ENCODE measurements around the gene SLC34A1.
"Not testable (repeated sequence)": the region's sequence is repeated elsewhere in the genome, so short reads cannot be mapped to it uniquely, and the experiment has no call there.

SLC34A1 gene

GRCh38 chr5:177384134-177384533 lies at the start of gene SLC34A1:
SLC34A1 (plus strand) TSS chr5:177384434; CDS start chr5:177385742, 1,308 bp downstream.
- peaks cover 3% of the 10 kb centered on the region for H3K27me3 ChIP-seq (ENCODE audit: control insufficient read depth, insufficient read depth, low read length)
- no peaks in the 10 kb centered on the region for H3K4me1 ChIP-seq (ENCODE audit: control insufficient read depth, insufficient read depth, low read length)
- no peaks in the 10 kb centered on the region for H3K9me3 ChIP-seq (ENCODE audit: control insufficient read depth, insufficient read depth, low read length)
- no peak within 1 kb of the TSS for H3K4me3 ChIP-seq (ENCODE audit: low read depth, low read length)
- H3K36me3 ChIP-seq (ENCODE audit: control insufficient read depth, insufficient read depth, low read length) = no peaks in the 10 kb centered on the region
- no peak within 1 kb of the TSS for H3K9ac ChIP-seq (ENCODE audit: low read depth, low read length)

- no peak overlapping the region for H3K9ac ChIP-seq (ENCODE audit: low read depth, low read length)
- H3K4me1 ChIP-seq (ENCODE audit: control insufficient read depth, insufficient read depth, low read length) = no peaks in the 10 kb centered on the region
- no peaks in the 10 kb centered on the region for H3K9me3 ChIP-seq (ENCODE audit: control insufficient read depth, insufficient read depth, low read length)
- H3K4me3 ChIP-seq (ENCODE audit: low read depth, low read length) = no peak overlapping the region
- no peaks in the 10 kb centered on the region for H3K27me3 ChIP-seq (ENCODE audit: control insufficient read depth, insufficient read depth, low read length)
- H3K36me3 ChIP-seq (ENCODE audit: control insufficient read depth, insufficient read depth, low read length) = peaks cover 57% of the 10 kb centered on the region
Measured at GRCh38 chr5:177334781-177335700, 49.2 kb upstream of the SLC34A1 start.

GRCh38 chr5:177335701-177336065 lies 48.6 kb upstream of the SLC34A1 start:
- H3K9ac ChIP-seq (ENCODE audit: low read depth, low read length) = no peak overlapping the region
- no peak overlapping the region for H3K4me3 ChIP-seq (ENCODE audit: low read depth, low read length)
- peaks cover 57% of the 10 kb centered on the region for H3K36me3 ChIP-seq (ENCODE audit: control insufficient read depth, insufficient read depth, low read length)

GRCh38 chr5:177336112-177336511 lies 48.1 kb upstream of the SLC34A1 start:
- no peak overlapping the region for H3K9ac ChIP-seq (ENCODE audit: low read depth, low read length)
- H3K9me3 ChIP-seq (ENCODE audit: control insufficient read depth, insufficient read depth, low read length) = no peaks in the 10 kb centered on the region
- peaks cover 56% of the 10 kb centered on the region for H3K36me3 ChIP-seq (ENCODE audit: control insufficient read depth, insufficient read depth, low read length)

More at GRCh38 chr5:177335701-177336065, 48.6 kb upstream of the SLC34A1 start:
- H3K9me3 ChIP-seq (ENCODE audit: control insufficient read depth, insufficient read depth, low read length) = no peaks in the 10 kb centered on the region
- H3K4me1 ChIP-seq (ENCODE audit: control insufficient read depth, insufficient read depth, low read length) = no peaks in the 10 kb centered on the region
- no peaks in the 10 kb centered on the region for H3K27me3 ChIP-seq (ENCODE audit: control insufficient read depth, insufficient read depth, low read length)

GRCh38 chr5:177336603-177337494 lies 47.4 kb upstream of the SLC34A1 start:
- Histone ChIP-seq H3K4me3 (ENCODE audit: low read depth, low read length) (no peak overlapping the region), H3K27me3 (ENCODE audit: control insufficient read depth, insufficient read depth, low read length) (no peaks in the 10 kb centered on the region), H3K9me3 (ENCODE audit: control insufficient read depth, insufficient read depth, low read length) (no peaks in the 10 kb centered on the region), H3K9ac (ENCODE audit: low read depth, low read length) (no peak overlapping the region), H3K36me3 (ENCODE audit: control insufficient read depth, insufficient read depth, low read length) (peaks cover 49% of the 10 kb centered on the region), H3K4me1 (ENCODE audit: control insufficient read depth, insufficient read depth, low read length) (no peaks in the 10 kb centered on the region)

More at GRCh38 chr5:177336112-177336511, 48.1 kb upstream of the SLC34A1 start:
- Histone ChIP-seq H3K27me3 (ENCODE audit: control insufficient read depth, insufficient read depth, low read length) (no peaks in the 10 kb centered on the region), H3K4me1 (ENCODE audit: control insufficient read depth, insufficient read depth, low read length) (no peaks in the 10 kb centered on the region), H3K4me3 (ENCODE audit: low read depth, low read length) (no peak overlapping the region)

- Histone ChIP-seq H3K9me3 (ENCODE audit: control insufficient read depth, insufficient read depth, low read length) (no peaks in the 10 kb centered on the region), H3K4me1 (ENCODE audit: control insufficient read depth, insufficient read depth, low read length) (no peaks in the 10 kb centered on the region), H3K4me3 (ENCODE audit: low read depth, low read length) (no peak overlapping the region), H3K27me3 (ENCODE audit: control insufficient read depth, insufficient read depth, low read length) (no peaks in the 10 kb centered on the region), H3K9ac (ENCODE audit: low read depth, low read length) (no peak overlapping the region), H3K36me3 (ENCODE audit: control insufficient read depth, insufficient read depth, low read length) (peaks cover 37% of the 10 kb centered on the region)
Measured at GRCh38 chr5:177338251-177339106, 45.8 kb upstream of the SLC34A1 start.

- Histone ChIP-seq H3K36me3 (ENCODE audit: control insufficient read depth, insufficient read depth, low read length) (peaks cover 30% of the 10 kb centered on the region), H3K4me3 (ENCODE audit: low read depth, low read length) (no peak overlapping the region), H3K9ac (ENCODE audit: low read depth, low read length) (no peak overlapping the region), H3K4me1 (ENCODE audit: control insufficient read depth, insufficient read depth, low read length) (no peaks in the 10 kb centered on the region), H3K27me3 (ENCODE audit: control insufficient read depth, insufficient read depth, low read length) (no peaks in the 10 kb centered on the region), H3K9me3 (ENCODE audit: control insufficient read depth, insufficient read depth, low read length) (no peaks in the 10 kb centered on the region)
Measured at GRCh38 chr5:177339107-177339638, 45.1 kb upstream of the SLC34A1 start.

GRCh38 chr5:177343000-177343399 lies 41.2 kb upstream of the SLC34A1 start:
- not testable (repeated sequence) for H3K9ac ChIP-seq (ENCODE audit: low read depth, low read length); H3K9me3 ChIP-seq (ENCODE audit: control insufficient read depth, insufficient read depth, low read length); H3K4me1 ChIP-seq (ENCODE audit: control insufficient read depth, insufficient read depth, low read length); H3K27me3 ChIP-seq (ENCODE audit: control insufficient read depth, insufficient read depth, low read length); H3K36me3 ChIP-seq (ENCODE audit: control insufficient read depth, insufficient read depth, low read length); H3K4me3 ChIP-seq (ENCODE audit: low read depth, low read length)

GRCh38 chr5:177343777-177344176 lies 40.5 kb upstream of the SLC34A1 start:
- H3K27me3 ChIP-seq (ENCODE audit: control insufficient read depth, insufficient read depth, low read length) = no peaks in the 10 kb centered on the region
- H3K9ac ChIP-seq (ENCODE audit: low read depth, low read length) = no peak overlapping the region
- no peaks in the 10 kb centered on the region for H3K9me3 ChIP-seq (ENCODE audit: control insufficient read depth, insufficient read depth, low read length)
- H3K4me3 ChIP-seq (ENCODE audit: low read depth, low read length) = no peak overlapping the region
- H3K4me1 ChIP-seq (ENCODE audit: control insufficient read depth, insufficient read depth, low read length) = no peaks in the 10 kb centered on the region
- H3K36me3 ChIP-seq (ENCODE audit: control insufficient read depth, insufficient read depth, low read length) = peaks cover 2% of the 10 kb centered on the region

- Histone ChIP-seq H3K27me3 (ENCODE audit: control insufficient read depth, insufficient read depth, low read length) (no peaks in the 10 kb centered on the region), H3K4me3 (ENCODE audit: low read depth, low read length) (no peak overlapping the region), H3K9me3 (ENCODE audit: control insufficient read depth, insufficient read depth, low read length) (no peaks in the 10 kb centered on the region), H3K9ac (ENCODE audit: low read depth, low read length) (no peak overlapping the region), H3K36me3 (ENCODE audit: control insufficient read depth, insufficient read depth, low read length) (peaks cover 2% of the 10 kb centered on the region), H3K4me1 (ENCODE audit: control insufficient read depth, insufficient read depth, low read length) (no peaks in the 10 kb centered on the region)
Measured at GRCh38 chr5:177344891-177345290, 39.3 kb upstream of the SLC34A1 start.

- H3K27me3 ChIP-seq (ENCODE audit: control insufficient read depth, insufficient read depth, low read length) = no peaks in the 10 kb centered on the region
- peaks cover 2% of the 10 kb centered on the region for H3K36me3 ChIP-seq (ENCODE audit: control insufficient read depth, insufficient read depth, low read length)
- no peak overlapping the region for H3K9ac ChIP-seq (ENCODE audit: low read depth, low read length)
Measured at GRCh38 chr5:177346820-177347219, 37.4 kb upstream of the SLC34A1 start.

More at GRCh38 chr5:177346820-177347219, 37.4 kb upstream of the SLC34A1 start:
- Histone ChIP-seq H3K4me3 (ENCODE audit: low read depth, low read length) (no peak overlapping the region), H3K4me1 (ENCODE audit: control insufficient read depth, insufficient read depth, low read length) (peaks cover 5% of the 10 kb centered on the region), H3K9me3 (ENCODE audit: control insufficient read depth, insufficient read depth, low read length) (no peaks in the 10 kb centered on the region)

Measured in iPS-15b (cell line).